ENCODE results near the gene SLC24A4.

Gene SLC24A4

GRCh38 chr14:92460541-92460915 is 137.6 kb downstream of the SLC24A4 start:
- FAIRE-seq (no peak), DNase-seq (ENCODE audit: insufficient read length, low spot score) (no peak)
- no peak for TF ChIP-seq POLR2A (IDR thresholded peaks at IDR 0.05; ENCODE audit: low read depth, low read length)

GRCh38 chr14:92460916-92461579 is 138.1 kb downstream of the SLC24A4 start:
- TF ChIP-seq POLR2A (IDR thresholded peaks at IDR 0.05; ENCODE audit: low read depth, low read length): no peak
- DNase-seq (ENCODE audit: insufficient read length, low spot score): no peak

GRCh38 chr14:92461891-92462290 is 138.9 kb downstream of the SLC24A4 start:
- no peak for DNase-seq (ENCODE audit: insufficient read length, low spot score)
- no peak for FAIRE-seq
- no peak for TF ChIP-seq POLR2A (IDR thresholded peaks at IDR 0.05; ENCODE audit: low read depth, low read length)

More at GRCh38 chr14:92460916-92461579, 138.1 kb downstream of the SLC24A4 start:
- no peak for FAIRE-seq

GRCh38 chr14:92462568-92462967 is 139.6 kb downstream of the SLC24A4 start:
- no peak for DNase-seq (ENCODE audit: insufficient read length, low spot score)
- FAIRE-seq: no peak
- TF ChIP-seq POLR2A (IDR thresholded peaks at IDR 0.05; ENCODE audit: low read depth, low read length): no peak

GRCh38 chr14:92463141-92463540 is 140.2 kb downstream of the SLC24A4 start:
- DNase-seq (ENCODE audit: insufficient read length, low spot score) (no peak), FAIRE-seq (no peak)
- TF ChIP-seq POLR2A (IDR thresholded peaks at IDR 0.05; ENCODE audit: low read depth, low read length): no peak

- TF ChIP-seq POLR2A (IDR thresholded peaks at IDR 0.05; ENCODE audit: low read depth, low read length): no peak
- FAIRE-seq (no peak), DNase-seq (ENCODE audit: insufficient read length, low spot score) (no peak)
Observed at GRCh38 chr14:92464156-92464555, 141.2 kb downstream of the SLC24A4 start.

GRCh38 chr14:92464716-92465115 is 141.8 kb downstream of the SLC24A4 start:
- DNase-seq (ENCODE audit: insufficient read length, low spot score) (no peak), FAIRE-seq (no peak)
- TF ChIP-seq POLR2A (IDR thresholded peaks at IDR 0.05; ENCODE audit: low read depth, low read length): no peak

- DNase-seq (ENCODE audit: insufficient read length, low spot score) (no peak), FAIRE-seq (no peak)
- no peak for TF ChIP-seq POLR2A (IDR thresholded peaks at IDR 0.05; ENCODE audit: low read depth, low read length)
Observed at GRCh38 chr14:92465353-92466055, 142.5 kb downstream of the SLC24A4 start.

- no peak for TF ChIP-seq POLR2A (IDR thresholded peaks at IDR 0.05; ENCODE audit: low read depth, low read length)
- FAIRE-seq (no peak), DNase-seq (ENCODE audit: insufficient read length, low spot score) (no peak)
Observed at GRCh38 chr14:92466059-92466458, 143.1 kb downstream of the SLC24A4 start.

- no peak for FAIRE-seq
- no peak for DNase-seq (ENCODE audit: insufficient read length, low spot score)
- TF ChIP-seq POLR2A (IDR thresholded peaks at IDR 0.05; ENCODE audit: low read depth, low read length): no peak
Observed at GRCh38 chr14:92469515-92469914, 146.6 kb downstream of the SLC24A4 start.

- DNase-seq (ENCODE audit: insufficient read length, low spot score) (peak; percentile 25), FAIRE-seq (peak; percentile 74)
- no peak for TF ChIP-seq POLR2A (IDR thresholded peaks at IDR 0.05; ENCODE audit: low read depth, low read length)
Observed at GRCh38 chr14:92470215-92470614, 147.2 kb downstream of the SLC24A4 start.

- TF ChIP-seq POLR2A (IDR thresholded peaks at IDR 0.05; ENCODE audit: low read depth, low read length): no peak
- DNase-seq (ENCODE audit: insufficient read length, low spot score): no peak
- FAIRE-seq: no peak
Observed at GRCh38 chr14:92470811-92471210, 147.8 kb downstream of the SLC24A4 start.

GRCh38 chr14:92471919-92472318 is 149.0 kb downstream of the SLC24A4 start:
- FAIRE-seq (peak; percentile 97), DNase-seq (ENCODE audit: insufficient read length, low spot score) (peak; percentile 66)
- TF ChIP-seq POLR2A (IDR thresholded peaks at IDR 0.05; ENCODE audit: low read depth, low read length): no peak

- TF ChIP-seq POLR2A (IDR thresholded peaks at IDR 0.05; ENCODE audit: low read depth, low read length): no peak
- no peak for FAIRE-seq
- DNase-seq (ENCODE audit: insufficient read length, low spot score): no peak
Observed at GRCh38 chr14:92472860-92473259, 149.9 kb downstream of the SLC24A4 start.
